HEK293 (cell line): ENCODE measurements around the gene HNRNPK.

ENCODE experiments used
- CTCF ChIA-PET: fragments of 350-600 bp; formaldehyde crosslinking; extraction: SDS; loops from one replicate; lab custom pipeline; 2021; ENCODE audit warnings: antibody characterized with exemption; lab: Yijun Ruan, JAX
- POLR2A ChIA-PET: fragments of 300-600 bp; formaldehyde crosslinking; extraction: SDS; loops from one replicate; lab custom pipeline; 2020; ENCODE audit warnings: antibody characterized with exemption, inconsistent platforms; lab: Yijun Ruan, JAX
- H3K27ac ChIP-seq: fragments of 200-500 bp; sonication (Bioruptor generic); 2 replicates; pipeline ENCODE4 v1.5.1; 2014; ENCODE audit warnings: low read depth, low read length, control low read depth, inconsistent platforms; ENCODE audit errors: extremely low read depth
- H3K36me3 ChIP-seq, 2 experiments: fragments of 200-500 bp in 1 of 2; sonication (Bioruptor generic) in 1 of 2; 1 replicate in 1 of 2; 2 replicates in 1 of 2; pipeline ENCODE4 v1.5.1; 2014 to 2017; ENCODE audit warnings: inconsistent platforms in 2 of 2, low read length in 2 of 2; ENCODE audit not compliant: control insufficient read depth in 2 of 2, insufficient read depth in 1 of 2
- H3K4me1 ChIP-seq: fragments of 200-500 bp; sonication (Bioruptor generic); 2 replicates; pipeline ENCODE4 v1.5.1; 2014; ENCODE audit warnings: mild to moderate bottlenecking, low read length, inconsistent platforms; ENCODE audit not compliant: control insufficient read depth, insufficient read depth
- H3K4me3 ChIP-seq: 2 replicates; pipeline ENCODE4 v1.5.1; 2011; ENCODE audit warnings: low read depth, mild to moderate bottlenecking, control low read depth, low read length, moderate library complexity
- H3K9me3 ChIP-seq: fragments of 200-500 bp; sonication (Bioruptor generic); 2 replicates; pipeline ENCODE4 v1.5.1; 2014; ENCODE audit warnings: low read depth, low read length, inconsistent platforms; ENCODE audit not compliant: control insufficient read depth, insufficient read depth
- EGR2 ChIP-seq: fragments of 450-650 bp; formaldehyde crosslinking; IDR thresholded peaks from 2 replicates; pipeline ENCODE4 v1.5.1; 2016; ENCODE audit warnings: low read depth, missing biosample characterization, missing genetic modification characterization
- HOXC10 ChIP-seq: sonication (generic); formaldehyde crosslinking; IDR thresholded peaks from 2 replicates; pipeline ENCODE4 v1.8.1; 2023; ENCODE audit warnings: mild to moderate bottlenecking, missing genetic modification reagents
- KLF1 ChIP-seq: fragments of 450-650 bp; formaldehyde crosslinking; IDR thresholded peaks from 2 replicates; pipeline ENCODE4 v1.5.1; 2016; ENCODE audit warnings: missing biosample characterization, missing genetic modification characterization
- OSR2 ChIP-seq: fragments of 450-650 bp; formaldehyde crosslinking; IDR thresholded peaks from 2 replicates; pipeline ENCODE4 v1.5.1; 2016; ENCODE audit warnings: missing biosample characterization, missing genetic modification characterization
- YY2 ChIP-seq: fragments of 450-650 bp; formaldehyde crosslinking; IDR thresholded peaks from 2 replicates; pipeline ENCODE4 v1.5.1; 2016; ENCODE audit warnings: missing biosample characterization, missing genetic modification characterization
- ZBTB1 ChIP-seq: fragments of 450-650 bp; formaldehyde crosslinking; IDR thresholded peaks from 2 replicates; pipeline ENCODE4 v1.5.1; 2016; ENCODE audit warnings: missing biosample characterization, missing genetic modification characterization
- ZBTB17 ChIP-seq: fragments of 450-650 bp; formaldehyde crosslinking; IDR thresholded peaks from 2 replicates; pipeline ENCODE4 v1.5.1; 2016; ENCODE audit warnings: missing biosample characterization, missing genetic modification characterization
- ZFHX2 ChIP-seq: fragments of 450-650 bp; formaldehyde crosslinking; conservative IDR thresholded peaks from 2 replicates; pipeline ENCODE4 v1.5.1; 2016; ENCODE audit warnings: missing biosample characterization, missing genetic modification characterization
- ZFP41 ChIP-seq: fragments of 450-650 bp; formaldehyde crosslinking; IDR thresholded peaks from 2 replicates; pipeline ENCODE4 v1.5.1; 2016; ENCODE audit warnings: missing biosample characterization, missing genetic modification characterization, borderline replicate concordance
- ZFP69B ChIP-seq: fragments of 450-650 bp; formaldehyde crosslinking; IDR thresholded peaks from 2 replicates; pipeline ENCODE4 v1.5.1; 2016; ENCODE audit warnings: missing biosample characterization, missing genetic modification characterization
- ZNF10 ChIP-seq: fragments of 450-650 bp; formaldehyde crosslinking; IDR thresholded peaks from 2 replicates; pipeline ENCODE4 v1.5.1; 2017; ENCODE audit warnings: missing biosample characterization, missing genetic modification characterization
- ZNF16 ChIP-seq: fragments of 450-650 bp; formaldehyde crosslinking; IDR thresholded peaks from 2 replicates; pipeline ENCODE4 v1.5.1; 2016; ENCODE audit warnings: low read depth, missing biosample characterization, missing genetic modification characterization
- ZNF335 ChIP-seq: fragments of 450-650 bp; formaldehyde crosslinking; conservative IDR thresholded peaks from 2 replicates; pipeline ENCODE4 v1.5.1; 2016; ENCODE audit warnings: missing biosample characterization, missing genetic modification characterization
- ZNF426 ChIP-seq: fragments of 450-650 bp; formaldehyde crosslinking; IDR thresholded peaks from 2 replicates; pipeline ENCODE4 v1.5.1; 2017; ENCODE audit warnings: missing biosample characterization, missing genetic modification characterization, mild to moderate bottlenecking, inconsistent platforms, moderate library complexity
- ZNF548 ChIP-seq: fragments of 450-650 bp; formaldehyde crosslinking; IDR thresholded peaks from 2 replicates; pipeline ENCODE4 v1.5.1; 2016; ENCODE audit warnings: missing biosample characterization, missing genetic modification characterization
- ZNF624 ChIP-seq: fragments of 450-650 bp; formaldehyde crosslinking; IDR thresholded peaks from 2 replicates; pipeline ENCODE4 v1.5.1; 2017; ENCODE audit warnings: missing biosample characterization, missing genetic modification characterization
- ZNF660 ChIP-seq: fragments of 450-650 bp; IDR thresholded peaks from 2 replicates; pipeline ENCODE4 v1.5.1; 2018; ENCODE audit warnings: missing biosample characterization, mild to moderate bottlenecking, missing genetic modification characterization
- ZNF768 ChIP-seq: fragments of 450-650 bp; formaldehyde crosslinking; IDR thresholded peaks from 2 replicates; pipeline ENCODE4 v1.5.1; 2018; ENCODE audit warnings: missing biosample characterization, mild to moderate bottlenecking, missing genetic modification characterization
- ZSCAN23 ChIP-seq: fragments of 450-650 bp; formaldehyde crosslinking; IDR thresholded peaks from 2 replicates; pipeline ENCODE4 v1.5.1; 2016; ENCODE audit warnings: missing biosample characterization, missing genetic modification characterization
- TF ChIP-seq, protein P1 (sequence below): fragments of 450-650 bp; formaldehyde crosslinking; IDR thresholded peaks from 2 replicates; pipeline ENCODE4 v1.5.1; 2016; ENCODE audit warnings: missing biosample characterization, missing genetic modification characterization
- TF ChIP-seq, protein P2 (sequence below): fragments of 450-650 bp; formaldehyde crosslinking; IDR thresholded peaks from 2 replicates; pipeline ENCODE4 v1.5.1; 2017; ENCODE audit warnings: missing biosample characterization, missing genetic modification characterization
- TF ChIP-seq, protein P3 (sequence below): fragments of 450-650 bp; formaldehyde crosslinking; IDR thresholded peaks from 2 replicates; pipeline ENCODE4 v1.5.1; 2017; ENCODE audit warnings: missing biosample characterization, missing genetic modification characterization
- TF ChIP-seq, protein P4 (sequence below): fragments of 450-650 bp; formaldehyde crosslinking; IDR thresholded peaks from 2 replicates; pipeline ENCODE4 v1.5.1; 2016; ENCODE audit warnings: missing biosample characterization, missing genetic modification characterization
- TF ChIP-seq, protein P5 (sequence below): fragments of 450-650 bp; formaldehyde crosslinking; IDR thresholded peaks from 2 replicates; pipeline ENCODE4 v1.5.1; 2016; ENCODE audit warnings: missing biosample characterization, missing genetic modification characterization
- TF ChIP-seq, protein P6 (sequence below): fragments of 450-650 bp; formaldehyde crosslinking; IDR thresholded peaks from 2 replicates; pipeline ENCODE4 v1.5.1; 2016; ENCODE audit warnings: missing biosample characterization, missing genetic modification characterization
- TF ChIP-seq, protein P7 (sequence below): fragments of 450-650 bp; formaldehyde crosslinking; IDR thresholded peaks from 2 replicates; pipeline ENCODE4 v1.5.1; 2016; ENCODE audit warnings: missing biosample characterization, missing genetic modification characterization

The HNRNPK gene

DNA sequence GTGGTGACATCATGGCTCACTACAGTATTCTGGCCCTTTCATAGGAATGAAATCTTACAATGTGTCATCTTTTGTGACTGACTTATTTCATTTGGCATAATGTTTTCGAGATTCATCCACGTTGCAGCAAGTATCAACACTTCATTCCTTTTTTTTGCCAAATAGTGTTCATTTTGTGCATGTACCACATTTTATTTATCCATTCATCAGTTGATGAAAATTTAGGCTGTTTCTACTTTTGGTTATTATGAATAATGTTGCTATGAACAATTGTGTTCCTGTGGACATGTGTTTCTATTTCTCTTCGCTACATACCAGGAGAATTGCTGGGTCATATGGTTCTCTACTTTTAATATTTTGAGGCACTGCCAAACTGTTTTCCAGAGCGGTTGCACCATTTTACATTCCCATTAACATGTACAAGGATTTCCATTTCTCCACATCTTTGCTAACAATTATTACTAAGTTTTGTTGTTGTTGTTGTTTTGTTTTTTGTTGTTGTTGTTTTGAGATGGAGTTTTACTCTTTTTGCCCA lies 44.1 kb upstream of the HNRNPK start:
- Histone ChIP-seq H3K4me3 (no peak overlapping the region), H3K36me3 (no peaks in the 10 kb centered on the region), H3K9me3 (no peaks in the 10 kb centered on the region), H3K27ac (no peak overlapping the region), H3K4me1 (no peaks in the 10 kb centered on the region)
- TF ChIP-seq ZNF548 (tag by site-specific recombination): no peak
- no peak for TF ChIP-seq EGR2 (tag by site-specific recombination)
- TF ChIP-seq, protein P1, sequence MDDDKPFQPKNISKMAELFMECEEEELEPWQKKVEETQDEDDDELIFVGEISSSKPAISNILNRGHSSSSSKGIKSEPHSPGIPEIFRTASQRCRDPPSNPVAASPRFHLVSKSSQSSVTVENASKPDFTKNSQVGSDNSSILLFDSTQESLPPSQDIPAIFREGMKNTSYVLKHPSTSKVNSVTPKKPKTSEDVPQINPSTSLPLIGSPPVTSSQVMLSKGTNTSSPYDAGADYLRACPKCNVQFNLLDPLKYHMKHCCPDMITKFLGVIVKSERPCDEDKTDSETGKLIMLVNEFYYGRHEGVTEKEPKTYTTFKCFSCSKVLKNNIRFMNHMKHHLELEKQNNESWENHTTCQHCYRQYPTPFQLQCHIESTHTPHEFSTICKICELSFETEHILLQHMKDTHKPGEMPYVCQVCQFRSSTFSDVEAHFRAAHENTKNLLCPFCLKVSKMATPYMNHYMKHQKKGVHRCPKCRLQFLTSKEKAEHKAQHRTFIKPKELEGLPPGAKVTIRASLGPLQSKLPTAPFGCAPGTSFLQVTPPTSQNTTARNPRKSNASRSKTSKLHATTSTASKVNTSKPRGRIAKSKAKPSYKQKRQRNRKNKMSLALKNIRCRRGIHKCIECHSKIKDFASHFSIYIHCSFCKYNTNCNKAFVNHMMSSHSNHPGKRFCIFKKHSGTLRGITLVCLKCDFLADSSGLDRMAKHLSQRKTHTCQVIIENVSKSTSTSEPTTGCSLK (tag by site-specific recombination): no peak
- TF ChIP-seq KLF1: no peak
- no peak for TF ChIP-seq ZNF10 (tag by site-specific recombination)
- TF ChIP-seq ZNF16 (tag by site-specific recombination): no peak
- TF ChIP-seq, protein P2, sequence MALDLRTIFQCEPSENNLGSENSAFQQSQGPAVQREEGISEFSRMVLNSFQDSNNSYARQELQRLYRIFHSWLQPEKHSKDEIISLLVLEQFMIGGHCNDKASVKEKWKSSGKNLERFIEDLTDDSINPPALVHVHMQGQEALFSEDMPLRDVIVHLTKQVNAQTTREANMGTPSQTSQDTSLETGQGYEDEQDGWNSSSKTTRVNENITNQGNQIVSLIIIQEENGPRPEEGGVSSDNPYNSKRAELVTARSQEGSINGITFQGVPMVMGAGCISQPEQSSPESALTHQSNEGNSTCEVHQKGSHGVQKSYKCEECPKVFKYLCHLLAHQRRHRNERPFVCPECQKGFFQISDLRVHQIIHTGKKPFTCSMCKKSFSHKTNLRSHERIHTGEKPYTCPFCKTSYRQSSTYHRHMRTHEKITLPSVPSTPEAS (tag by site-specific recombination): no peak
- TF ChIP-seq, protein P3, sequence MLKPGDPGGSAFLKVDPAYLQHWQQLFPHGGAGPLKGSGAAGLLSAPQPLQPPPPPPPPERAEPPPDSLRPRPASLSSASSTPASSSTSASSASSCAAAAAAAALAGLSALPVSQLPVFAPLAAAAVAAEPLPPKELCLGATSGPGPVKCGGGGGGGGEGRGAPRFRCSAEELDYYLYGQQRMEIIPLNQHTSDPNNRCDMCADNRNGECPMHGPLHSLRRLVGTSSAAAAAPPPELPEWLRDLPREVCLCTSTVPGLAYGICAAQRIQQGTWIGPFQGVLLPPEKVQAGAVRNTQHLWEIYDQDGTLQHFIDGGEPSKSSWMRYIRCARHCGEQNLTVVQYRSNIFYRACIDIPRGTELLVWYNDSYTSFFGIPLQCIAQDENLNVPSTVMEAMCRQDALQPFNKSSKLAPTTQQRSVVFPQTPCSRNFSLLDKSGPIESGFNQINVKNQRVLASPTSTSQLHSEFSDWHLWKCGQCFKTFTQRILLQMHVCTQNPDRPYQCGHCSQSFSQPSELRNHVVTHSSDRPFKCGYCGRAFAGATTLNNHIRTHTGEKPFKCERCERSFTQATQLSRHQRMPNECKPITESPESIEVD: no peak
- TF ChIP-seq, protein P4, sequence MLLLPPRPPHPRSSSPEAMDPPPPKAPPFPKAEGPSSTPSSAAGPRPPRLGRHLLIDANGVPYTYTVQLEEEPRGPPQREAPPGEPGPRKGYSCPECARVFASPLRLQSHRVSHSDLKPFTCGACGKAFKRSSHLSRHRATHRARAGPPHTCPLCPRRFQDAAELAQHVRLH (tag by site-specific recombination): no peak
- TF ChIP-seq OSR2 (tag by site-specific recombination): no peak
- TF ChIP-seq ZFHX2 (tag by site-specific recombination): no peak
- no peak for TF ChIP-seq ZFP41
- TF ChIP-seq ZNF335 (tag by site-specific recombination): no peak
- CTCF ChIA-PET: interaction anchor here (0.8 to 1.2 kb wide), 2 partner anchors 10 to 149 kb away, joined by 3 read pairs; no protein-coding TSS in a partner anchor
- POLR2A ChIA-PET: no interaction called here

DNA sequence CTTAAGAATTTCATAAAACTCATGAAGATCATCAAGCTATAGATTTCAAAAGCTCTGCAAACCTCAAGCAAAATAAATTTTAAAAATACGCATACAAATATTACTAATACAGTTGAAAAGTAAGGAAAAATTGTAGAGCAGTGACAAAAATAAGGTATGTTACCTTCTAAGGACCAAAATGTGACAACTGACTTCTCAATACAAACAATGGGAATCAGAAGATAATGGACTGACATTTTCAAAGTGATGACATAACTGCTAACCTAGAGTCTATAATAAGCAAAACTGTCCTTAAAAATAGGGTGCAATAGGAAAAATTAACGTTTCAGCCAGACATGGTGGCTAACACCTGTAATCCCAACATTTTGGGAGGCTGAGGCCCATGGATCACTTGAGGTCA lies 27.6 kb upstream of the HNRNPK start:
- POLR2A ChIA-PET: no interaction called here
- no peaks in the 10 kb centered on the region for H3K9me3 ChIP-seq
- no peaks in the 10 kb centered on the region for H3K4me1 ChIP-seq
- no peak overlapping the region for H3K27ac ChIP-seq
- H3K4me3 ChIP-seq: no peak overlapping the region
- H3K36me3 ChIP-seq: no peaks in the 10 kb centered on the region
- CTCF ChIA-PET: no interaction called here
- TF ChIP-seq ZNF768 (tag by site-specific recombination): no peak
- TF ChIP-seq ZSCAN23 (tag by site-specific recombination): no peak
- TF ChIP-seq ZNF660 (tag by site-specific recombination): no peak
- TF ChIP-seq ZNF624: no peak
- TF ChIP-seq, protein P5, sequence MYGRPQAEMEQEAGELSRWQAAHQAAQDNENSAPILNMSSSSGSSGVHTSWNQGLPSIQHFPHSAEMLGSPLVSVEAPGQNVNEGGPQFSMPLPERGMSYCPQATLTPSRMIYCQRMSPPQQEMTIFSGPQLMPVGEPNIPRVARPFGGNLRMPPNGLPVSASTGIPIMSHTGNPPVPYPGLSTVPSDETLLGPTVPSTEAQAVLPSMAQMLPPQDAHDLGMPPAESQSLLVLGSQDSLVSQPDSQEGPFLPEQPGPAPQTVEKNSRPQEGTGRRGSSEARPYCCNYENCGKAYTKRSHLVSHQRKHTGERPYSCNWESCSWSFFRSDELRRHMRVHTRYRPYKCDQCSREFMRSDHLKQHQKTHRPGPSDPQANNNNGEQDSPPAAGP (tag by site-specific recombination): no peak
- TF ChIP-seq, protein P6, sequence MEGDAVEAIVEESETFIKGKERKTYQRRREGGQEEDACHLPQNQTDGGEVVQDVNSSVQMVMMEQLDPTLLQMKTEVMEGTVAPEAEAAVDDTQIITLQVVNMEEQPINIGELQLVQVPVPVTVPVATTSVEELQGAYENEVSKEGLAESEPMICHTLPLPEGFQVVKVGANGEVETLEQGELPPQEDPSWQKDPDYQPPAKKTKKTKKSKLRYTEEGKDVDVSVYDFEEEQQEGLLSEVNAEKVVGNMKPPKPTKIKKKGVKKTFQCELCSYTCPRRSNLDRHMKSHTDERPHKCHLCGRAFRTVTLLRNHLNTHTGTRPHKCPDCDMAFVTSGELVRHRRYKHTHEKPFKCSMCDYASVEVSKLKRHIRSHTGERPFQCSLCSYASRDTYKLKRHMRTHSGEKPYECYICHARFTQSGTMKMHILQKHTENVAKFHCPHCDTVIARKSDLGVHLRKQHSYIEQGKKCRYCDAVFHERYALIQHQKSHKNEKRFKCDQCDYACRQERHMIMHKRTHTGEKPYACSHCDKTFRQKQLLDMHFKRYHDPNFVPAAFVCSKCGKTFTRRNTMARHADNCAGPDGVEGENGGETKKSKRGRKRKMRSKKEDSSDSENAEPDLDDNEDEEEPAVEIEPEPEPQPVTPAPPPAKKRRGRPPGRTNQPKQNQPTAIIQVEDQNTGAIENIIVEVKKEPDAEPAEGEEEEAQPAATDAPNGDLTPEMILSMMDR: no peak
- no peak for TF ChIP-seq ZFP69B
- TF ChIP-seq YY2 (tag by site-specific recombination): no peak
- TF ChIP-seq HOXC10 (CRISPR knock-in tag): no peak
- TF ChIP-seq ZBTB1: no peak
- TF ChIP-seq ZBTB17 (tag by site-specific recombination): no peak
- TF ChIP-seq, protein P7, sequence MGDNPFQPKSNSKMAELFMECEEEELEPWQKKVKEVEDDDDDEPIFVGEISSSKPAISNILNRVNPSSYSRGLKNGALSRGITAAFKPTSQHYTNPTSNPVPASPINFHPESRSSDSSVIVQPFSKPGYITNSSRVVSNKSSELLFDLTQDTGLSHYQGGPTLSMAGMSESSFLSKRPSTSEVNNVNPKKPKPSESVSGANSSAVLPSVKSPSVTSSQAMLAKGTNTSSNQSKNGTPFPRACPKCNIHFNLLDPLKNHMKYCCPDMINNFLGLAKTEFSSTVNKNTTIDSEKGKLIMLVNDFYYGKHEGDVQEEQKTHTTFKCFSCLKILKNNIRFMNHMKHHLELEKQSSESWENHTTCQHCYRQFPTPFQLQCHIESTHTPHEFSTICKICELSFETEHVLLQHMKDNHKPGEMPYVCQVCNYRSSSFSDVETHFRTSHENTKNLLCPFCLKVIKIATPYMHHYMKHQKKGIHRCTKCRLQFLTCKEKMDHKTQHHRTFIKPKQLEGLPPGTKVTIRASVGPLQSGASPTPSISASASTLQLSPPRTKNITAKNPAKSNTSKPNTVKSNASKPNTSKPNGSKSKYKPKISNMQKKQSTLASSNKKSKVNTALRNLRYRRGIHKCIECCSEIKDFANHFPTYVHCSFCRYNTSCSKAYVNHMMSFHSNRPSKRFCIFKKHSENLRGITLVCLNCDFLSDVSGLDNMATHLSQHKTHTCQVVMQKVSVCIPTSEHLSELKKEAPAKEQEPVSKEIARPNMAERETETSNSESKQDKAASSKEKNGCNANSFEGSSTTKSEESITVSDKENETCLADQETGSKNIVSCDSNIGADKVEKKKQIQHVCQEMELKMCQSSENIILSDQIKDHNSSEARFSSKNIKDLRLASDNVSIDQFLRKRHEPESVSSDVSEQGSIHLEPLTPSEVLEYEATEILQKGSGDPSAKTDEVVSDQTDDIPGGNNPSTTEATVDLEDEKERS (tag by site-specific recombination): no peak
- TF ChIP-seq ZNF426 (tag by site-specific recombination): no peak
